Measurements from ENCODE around the gene LRFN2. TPM values are rescaled to one million over a fixed set of nuclear protein-coding genes. Genes with fewer than 3 reads are reported as not detected.

The LRFN2 gene
- total and polyA plus RNA-seq, 2 of the 8 experiments (the other 6 are each of a cell fraction or from before 2014, with no cell fraction given) = 2.3 TPM

GRCh38 chr6:40599555-40599954, 12.4 kb upstream of the LRFN2 start:
- no peak overlapping the region for H3K23ac ChIP-seq (ENCODE audit: insufficient read length)
- H3K4me3 ChIP-seq (ENCODE audit: extremely low read depth in 1 of 4, insufficient read depth in 2 of 4, low read depth in 3 of 4, low read length in 4 of 4) = no peak overlapping the region
- H3K79me1 ChIP-seq (ENCODE audit: low read depth, low read length) = 0 out of 2 replicates have a peak, but pooled peaks cover 2% of the 10 kb centered on the region
- no peaks in the 10 kb centered on the region for H4K20me1 ChIP-seq (replicated peaks in 1 of 2; ENCODE audit: control insufficient read depth in 1 of 2, insufficient read depth in 2 of 2, low read length in 2 of 2)
- no peak overlapping the region for H3K14ac ChIP-seq (ENCODE audit: insufficient read length)
- no peak overlapping the region for H2BK120ac ChIP-seq (replicated peaks; ENCODE audit: low read depth, low read length)
- no peaks in the 10 kb centered on the region for H3K27me3 ChIP-seq (replicated peaks in 1 of 4; ENCODE audit: control insufficient read depth in 3 of 4, extremely low read depth in 1 of 4, insufficient read depth in 3 of 4, low read length in 3 of 4)
- H2AK5ac ChIP-seq (ENCODE audit: low read depth, low read length) = no peak overlapping the region
- H3K56ac ChIP-seq (replicated peaks; ENCODE audit: insufficient read length, low read depth, low read length) = no peak overlapping the region
- CTCF ChIA-PET (ENCODE audit: partially characterized antibody) = interaction anchor here (1.5 to 3.0 kb wide), 4 partner anchors 12 to 254 kb away, joined by 3 to 21 read pairs (median 5); partner anchors contain the start of gene LRFN2
- H4K8ac ChIP-seq (ENCODE audit: extremely low read depth, insufficient read depth, low read length) = no peak overlapping the region
- no peaks in the 10 kb centered on the region for H3K23me2 ChIP-seq (ENCODE audit: low read depth, low read length)
- no peak overlapping the region for H3K4ac ChIP-seq (replicated peaks; ENCODE audit: insufficient read length, low read depth, low read length)
- no peak overlapping the region for H3K27ac ChIP-seq (ENCODE audit: low read depth, low read length)
- H2BK5ac ChIP-seq (ENCODE audit: low read depth, low read length) = no peak overlapping the region
- H3K18ac ChIP-seq (ENCODE audit: extremely low read depth, low read length) = no peak overlapping the region
- no peaks in the 10 kb centered on the region for H3K9me3 ChIP-seq (ENCODE audit: insufficient read depth in 2 of 2, low read depth in 1 of 2, low read length in 1 of 2)
- H3K4me2 ChIP-seq (ENCODE audit: insufficient read depth in 1 of 2, low read depth in 2 of 2, low read length in 2 of 2) = no peak overlapping the region
- H3K4me1 ChIP-seq (replicated peaks in 1 of 4; ENCODE audit: control insufficient read depth in 3 of 4, insufficient read depth in 4 of 4, low read length in 3 of 4) = no peaks in the 10 kb centered on the region
- TF ChIP-seq CTBP2 (IDR thresholded peaks at IDR 0.05; ENCODE audit: borderline replicate concordance, insufficient read depth, insufficient read length, low read length) = peak; percentile 27
- TF ChIP-seq KDM1A (IDR thresholded peaks at IDR 0.05; ENCODE audit: borderline replicate concordance, low read length) = no peak
- no peak for TF ChIP-seq SIX5 (IDR thresholded peaks at IDR 0.05; ENCODE audit: low read depth, low read length)
- TF ChIP-seq RBBP5 (IDR thresholded peaks at IDR 0.05; ENCODE audit: borderline replicate concordance, low read depth, low read length) = no peak
- no peak overlapping the region for H2BK15ac ChIP-seq (ENCODE audit: low read length)
- H3K9ac ChIP-seq (replicated peaks in 1 of 4; ENCODE audit: extremely low read depth in 1 of 4, low read depth in 3 of 4, low read length in 3 of 4) = no peak overlapping the region
- FAIRE-seq = no peak
- H2BK20ac ChIP-seq (ENCODE audit: low read length) = no peak overlapping the region
- H2BK12ac ChIP-seq (ENCODE audit: low read depth, low read length) = no peak overlapping the region
- POLR2A ChIA-PET (ENCODE audit: partially characterized antibody) = no interaction called here
- H3K36me3 ChIP-seq (ENCODE audit: control insufficient read depth in 2 of 4, insufficient read depth in 4 of 4, low read length in 3 of 4) = no peaks in the 10 kb centered on the region
- 72% methylated on average over 13 of the region's 28 CpGs; no CpG with 5 or more reads in 1 of the 2 experiments for WGBS, 2 experiments (ENCODE audit: extremely low coverage in 1 of 2, insufficient coverage in 1 of 2, insufficient read length in 1 of 2, insufficient replicate concordance in 2 of 2, low coverage in 1 of 2, low lambda C conversion rate in 2 of 2, missing lambda C conversion rate in 1 of 2)
- no peak overlapping the region for H4K91ac ChIP-seq (replicated peaks; ENCODE audit: insufficient read length, low read length)
- no peak overlapping the region for H2AFZ ChIP-seq (ENCODE audit: low read length)
- no peak for DNase-seq (ENCODE audit: low read depth in 1 of 2, low spot score in 2 of 2)
- H3K79me2 ChIP-seq (ENCODE audit: control insufficient read depth in 1 of 2, insufficient read depth in 2 of 2, low read length in 2 of 2) = no peaks in the 10 kb centered on the region
- no peak overlapping the region for H4K5ac ChIP-seq (ENCODE audit: insufficient read length, low read depth, low read length)

Data from H1 (cell line).